GM20000 (cell line): ENCODE measurements around the gene FAM171A1.

Experiments used
- DNase-seq: peaks from one replicate; pipeline ENCODE4 v3.0.0; 2012; ENCODE audit warnings: low spot score
- CTCF ChIP-seq: IDR thresholded peaks from 2 replicates; pipeline ENCODE4 v1.5.1; 2012; ENCODE audit warnings: mild to moderate bottlenecking, control low read depth; ENCODE audit errors: extremely low read depth, missing control alignments

FAM171A1 gene

GRCh38 chr10:15227611-15228372 is 143.3 kb downstream of the FAM171A1 start:
- no peak for DNase-seq
- no peak for TF ChIP-seq CTCF

GRCh38 chr10:15225511-15225910 is 145.6 kb downstream of the FAM171A1 start:
- no peak for TF ChIP-seq CTCF
- DNase-seq: no peak

- DNase-seq: no peak
- TF ChIP-seq CTCF: no peak
Observed at GRCh38 chr10:15224948-15225347, 146.1 kb downstream of the FAM171A1 start.

GRCh38 chr10:15223174-15223573 is 147.9 kb downstream of the FAM171A1 start:
- DNase-seq: no peak
- TF ChIP-seq CTCF: no peak

GRCh38 chr10:15222511-15222910 is 148.6 kb downstream of the FAM171A1 start:
- TF ChIP-seq CTCF: no peak
- no peak for DNase-seq

GRCh38 chr10:15220445-15220844 is 150.6 kb downstream of the FAM171A1 start:
- no peak for DNase-seq
- TF ChIP-seq CTCF: no peak

GRCh38 chr10:15216700-15217099 is 154.4 kb downstream of the FAM171A1 start:
- no peak for TF ChIP-seq CTCF
- DNase-seq: no peak
